GM19397 (cell line): ENCODE measurements around the gene OR51B5.
"Not testable (repeated sequence)": the region's sequence is repeated elsewhere in the genome, so short reads cannot be mapped to it uniquely, and the experiment has no call there.

Source experiments
- ATAC-seq: cut with Tn5 transposase; IDR thresholded peaks from one replicate; pipeline ENCODE4 v1.9.1; 2021; ENCODE audit warnings: mild to moderate bottlenecking, moderate library complexity; ENCODE audit not compliant: unreplicated experiment

The OR51B5 gene

DNA sequence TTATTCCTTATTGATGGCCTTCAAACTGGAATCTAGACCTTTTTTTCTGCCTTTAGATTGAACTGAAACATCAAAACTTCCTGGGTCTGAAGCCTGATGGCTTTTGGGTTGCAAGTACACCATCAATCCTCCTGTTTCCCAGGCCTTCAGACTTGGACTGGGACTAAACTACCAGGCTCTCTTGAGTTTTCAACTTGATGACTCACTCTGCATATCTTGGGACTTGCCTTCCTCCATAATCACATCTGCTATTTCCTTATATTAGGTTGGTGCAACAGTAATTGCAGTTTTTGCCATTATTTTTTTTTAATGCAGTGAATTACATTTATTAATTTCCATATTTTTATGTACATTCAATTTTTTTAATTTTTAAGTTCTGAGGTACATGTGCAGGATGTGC lies 7.0 kb downstream of the OR51B5 start:
- no peak for ATAC-seq

DNA sequence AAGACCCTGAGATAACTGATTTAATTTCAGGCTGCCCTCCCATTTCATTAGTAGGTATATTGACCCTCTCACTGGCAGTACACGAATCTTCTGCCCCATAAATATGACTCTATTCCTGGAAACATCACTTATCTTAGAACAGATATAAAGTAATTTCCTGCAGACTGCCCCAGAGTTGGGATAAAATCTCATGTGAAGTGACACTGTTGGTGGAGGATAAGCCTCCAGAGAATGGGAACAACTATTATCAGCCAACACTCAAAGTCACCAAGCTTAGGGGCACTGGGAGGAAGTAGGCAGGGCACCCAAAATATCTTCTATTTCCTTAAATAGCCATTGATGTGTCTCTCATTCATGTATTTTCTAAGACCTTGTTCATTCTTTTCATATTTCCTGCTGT lies 8.2 kb downstream of the OR51B5 start:
- no peak for ATAC-seq

- ATAC-seq, result no peak
These were observed 19.1 kb downstream of the OR51B5 start, which contains the start of gene OR51B2 for GRCh38 chr11:5324197-5324596. Gene OR51B2 (minus strand): TSS chr11:5324297. CDS start chr11:5324297, 0 bp downstream.

- ATAC-seq, result no peak
These were observed 26.0 kb downstream of the OR51B5 start for GRCh38 chr11:5317292-5317691.

- not testable (repeated sequence) for ATAC-seq
These were observed 29.8 kb downstream of the OR51B5 start for GRCh38 chr11:5313326-5314023.

GRCh38 chr11:5310423-5310822 lies 32.9 kb downstream of the OR51B5 start:
- no peak for ATAC-seq

- no peak for ATAC-seq
These were observed 35.9 kb downstream of the OR51B5 start for GRCh38 chr11:5307256-5308019.

DNA sequence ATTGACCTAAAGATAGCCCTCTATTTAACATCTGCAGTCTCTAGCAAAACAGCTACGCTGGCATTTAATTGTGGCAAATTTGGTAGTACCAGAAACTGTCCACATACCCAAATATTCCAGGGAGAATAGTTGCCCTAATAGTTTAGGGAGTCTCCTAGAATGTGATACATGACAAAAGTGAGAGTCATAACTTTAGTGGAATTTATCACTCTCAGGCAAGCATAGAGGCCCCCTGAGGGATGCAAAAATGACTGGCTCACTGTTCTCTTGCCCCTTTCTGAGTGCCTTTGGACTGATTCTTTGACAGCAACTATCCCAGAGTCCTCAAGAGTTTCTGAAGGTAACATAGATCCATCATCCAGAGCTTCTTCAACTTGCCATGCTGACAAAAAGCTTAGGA lies 39.3 kb downstream of the OR51B5 start:
- ATAC-seq, result no peak

- no peak for ATAC-seq
These were observed 39.7 kb downstream of the OR51B5 start for GRCh38 chr11:5303626-5304025.

- ATAC-seq, result no peak
These were observed 41.5 kb downstream of the OR51B5 start, which contains the start of gene OR51B4 for GRCh38 chr11:5301846-5302245. Gene OR51B4 (minus strand): TSS chr11:5301946. CDS start chr11:5301946, 0 bp downstream.

- ATAC-seq, result no peak
These were observed 43.1 kb downstream of the OR51B5 start for GRCh38 chr11:5300251-5300650.

GRCh38 chr11:5298451-5298850 lies 44.9 kb downstream of the OR51B5 start:
- ATAC-seq, result no peak

GRCh38 chr11:5297721-5298323 lies 45.5 kb downstream of the OR51B5 start:
- ATAC-seq, result no peak

DNA sequence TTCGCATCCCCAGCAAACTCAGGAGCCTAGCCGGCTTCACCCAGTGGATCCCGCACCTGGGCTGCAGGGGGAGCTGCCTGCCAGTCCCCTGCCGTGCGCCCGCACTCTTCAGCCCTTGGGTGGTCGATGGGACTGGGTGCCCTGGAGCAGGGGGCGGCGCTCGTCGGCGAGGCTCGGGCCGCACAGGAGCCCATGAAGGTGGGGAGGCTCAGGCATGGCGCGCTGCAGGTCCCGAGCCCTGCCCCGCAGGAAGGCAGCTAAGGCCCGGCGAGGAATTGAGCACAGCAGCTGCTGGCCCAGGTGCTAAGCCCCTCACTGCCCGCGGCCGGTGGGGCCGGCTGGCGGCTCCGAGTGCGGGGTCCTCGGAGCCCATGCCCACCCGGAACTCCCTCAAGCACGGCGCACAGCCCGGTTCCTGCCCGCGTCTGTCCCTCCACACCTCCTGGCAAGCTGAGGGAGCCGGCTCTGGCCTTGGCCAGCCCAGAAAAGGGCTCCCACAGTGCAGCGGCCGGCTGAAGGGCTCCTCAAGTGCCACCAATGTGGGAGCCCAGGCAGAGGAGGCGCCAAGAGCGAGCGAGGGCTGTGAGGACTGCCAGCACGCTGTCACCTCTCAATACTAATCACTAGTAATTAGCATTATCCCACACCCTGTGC lies 48.9 kb downstream of the OR51B5 start:
- ATAC-seq, result not testable (repeated sequence)

DNA sequence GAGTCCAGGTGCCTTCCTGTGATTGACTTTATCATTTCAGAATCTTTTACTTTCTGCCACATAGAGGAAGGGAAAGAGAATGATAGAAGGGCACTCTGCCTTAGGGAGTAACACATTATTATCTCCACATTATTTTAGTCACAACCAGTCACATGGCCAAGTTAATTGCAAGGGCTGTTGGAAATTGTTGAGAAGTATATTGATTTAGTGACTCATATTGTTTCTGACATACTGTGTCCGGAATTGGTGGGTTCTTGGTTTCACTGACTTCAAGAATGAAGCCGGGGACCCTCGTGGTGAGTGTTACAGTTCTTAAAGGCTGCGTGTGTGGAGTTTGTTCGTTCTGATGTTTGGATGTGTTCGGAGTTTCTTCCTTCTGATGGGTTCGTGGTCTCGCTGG lies 50.3 kb downstream of the OR51B5 start:
- no peak for ATAC-seq
